Activated T-helper 17 cell treated with anti-CD3 and anti-CD28 coated beads, Interleukin-2, amount 50 U/mL, for 72 hours (primary cell): ENCODE data around the gene CDK5R1. TPM values are rescaled to one million over a fixed set of nuclear protein-coding genes. Genes with fewer than 3 reads are reported as not detected.

Experiments
- ATAC-seq: fragments of 150-1000 bp; cut with Tn5 transposase; replicated peaks from 2 replicates; pipeline ENCODE4 v1.10.0; 2021; ENCODE audit warnings: mild to moderate bottlenecking, moderate library complexity
- H3K27ac Mint-ChIP-seq: one replicate; pipeline ENCODE4 v1.8.0; 2022; ENCODE audit warnings: mixed read lengths
- H3K27me3 Mint-ChIP-seq: one replicate; pipeline ENCODE4 v1.8.0; 2022; ENCODE audit warnings: mixed read lengths
- H3K36me3 Mint-ChIP-seq: one replicate; pipeline ENCODE4 v1.8.0; 2022; ENCODE audit warnings: low read depth, mild to moderate bottlenecking, mixed read lengths
- H3K4me1 Mint-ChIP-seq: one replicate; pipeline ENCODE4 v1.8.0; 2022; ENCODE audit warnings: mixed read lengths
- H3K4me3 Mint-ChIP-seq: one replicate; pipeline ENCODE4 v1.8.0; 2022; ENCODE audit warnings: mild to moderate bottlenecking, mixed read lengths
- H3K9me3 Mint-ChIP-seq: one replicate; pipeline ENCODE4 v1.8.0; 2022; ENCODE audit warnings: mixed read lengths
- total RNA-seq, 2 donors: library from RNA; stranded (reverse); gene quantifications; one replicate each; pipeline ENCODE4 v1.2.3, GENCODE V29; 2022

CDK5R1 gene
- total RNA-seq, 2 donors from 2014 or later = 3.6 to 13.0 TPM

- Mint-ChIP-seq H3K9me3 (no peaks in the 10 kb centered on the region), H3K4me3 (no peak overlapping the region), H3K36me3 (peaks cover 59% of the 10 kb centered on the region), H3K27ac (no peak overlapping the region), H3K4me1 (peaks cover 10% of the 10 kb centered on the region), H3K27me3 (no peaks in the 10 kb centered on the region)
- no peak for ATAC-seq
Measured at GRCh38 chr17:32484041-32484461, 2.7 kb upstream of the CDK5R1 start.

- Mint-ChIP-seq H3K27me3 (no peaks in the 10 kb centered on the region), H3K36me3 (peaks cover 59% of the 10 kb centered on the region), H3K9me3 (no peaks in the 10 kb centered on the region), H3K27ac (no peak overlapping the region), H3K4me1 (peaks cover 10% of the 10 kb centered on the region), H3K4me3 (no peak overlapping the region)
- ATAC-seq = no peak
Measured at GRCh38 chr17:32484628-32485027, 2.2 kb upstream of the CDK5R1 start.

GRCh38 chr17:32485261-32486110, 1.3 kb upstream of the CDK5R1 start:
- Mint-ChIP-seq H3K27ac (peak overlapping the region; percentile 67), H3K4me3 (peak overlapping the region; percentile 77), H3K27me3 (no peaks in the 10 kb centered on the region), H3K4me1 (peaks cover 10% of the 10 kb centered on the region), H3K9me3 (no peaks in the 10 kb centered on the region), H3K36me3 (peaks cover 59% of the 10 kb centered on the region)
- ATAC-seq = no peak

- no peaks in the 10 kb centered on the region for H3K27me3 Mint-ChIP-seq
- peak overlapping the region; percentile 67 for H3K27ac Mint-ChIP-seq
- H3K4me3 Mint-ChIP-seq = peak overlapping the region; percentile 77
- peaks cover 10% of the 10 kb centered on the region for H3K4me1 Mint-ChIP-seq
- no peaks in the 10 kb centered on the region for H3K9me3 Mint-ChIP-seq
- H3K36me3 Mint-ChIP-seq = peaks cover 59% of the 10 kb centered on the region
- ATAC-seq = peak; percentile 71
Measured at GRCh38 chr17:32486111-32486700, 587 bp upstream of the CDK5R1 start.

GRCh38 chr17:32487473-32488176, 832 bp downstream of the CDK5R1 start:
- no peaks in the 10 kb centered on the region for H3K27me3 Mint-ChIP-seq
- peak overlapping the region; percentile 94 for H3K4me3 Mint-ChIP-seq
- H3K27ac Mint-ChIP-seq = peak overlapping the region; percentile 82
- no peaks in the 10 kb centered on the region for H3K9me3 Mint-ChIP-seq
- peaks cover 14% of the 10 kb centered on the region for H3K4me1 Mint-ChIP-seq
- ATAC-seq = peak; percentile 53
- H3K36me3 Mint-ChIP-seq = peaks cover 46% of the 10 kb centered on the region

- no peak for ATAC-seq
- Mint-ChIP-seq H3K9me3 (no peaks in the 10 kb centered on the region), H3K4me1 (peaks cover 20% of the 10 kb centered on the region), H3K27ac (peak overlapping the region; percentile 82), H3K36me3 (peaks cover 45% of the 10 kb centered on the region), H3K27me3 (no peaks in the 10 kb centered on the region), H3K4me3 (peak overlapping the region; percentile 94)
Measured at GRCh38 chr17:32488177-32488542, 1.4 kb downstream of the CDK5R1 start.

GRCh38 chr17:32488604-32489180, 1.9 kb downstream of the CDK5R1 start:
- H3K27me3 Mint-ChIP-seq = no peaks in the 10 kb centered on the region
- peak overlapping the region; percentile 82 for H3K27ac Mint-ChIP-seq
- H3K36me3 Mint-ChIP-seq = peaks cover 39% of the 10 kb centered on the region
- H3K9me3 Mint-ChIP-seq = no peaks in the 10 kb centered on the region
- H3K4me3 Mint-ChIP-seq = peak overlapping the region; percentile 94
- ATAC-seq = no peak
- H3K4me1 Mint-ChIP-seq = peaks cover 20% of the 10 kb centered on the region

- peaks cover 39% of the 10 kb centered on the region for H3K36me3 Mint-ChIP-seq
- H3K27ac Mint-ChIP-seq = peak overlapping the region; percentile 82
Measured at GRCh38 chr17:32489320-32490100, 2.7 kb downstream of the CDK5R1 start.

GRCh38 chr17:32490101-32490482, 3.3 kb downstream of the CDK5R1 start:
- Mint-ChIP-seq H3K4me1 (peaks cover 20% of the 10 kb centered on the region), H3K4me3 (peak overlapping the region; percentile 94), H3K9me3 (no peaks in the 10 kb centered on the region), H3K27ac (no peak overlapping the region), H3K36me3 (peaks cover 39% of the 10 kb centered on the region), H3K27me3 (no peaks in the 10 kb centered on the region)
- no peak for ATAC-seq

More at GRCh38 chr17:32489320-32490100, 2.7 kb downstream of the CDK5R1 start:
- peaks cover 20% of the 10 kb centered on the region for H3K4me1 Mint-ChIP-seq
- no peaks in the 10 kb centered on the region for H3K9me3 Mint-ChIP-seq
- no peak for ATAC-seq
- peak overlapping the region; percentile 94 for H3K4me3 Mint-ChIP-seq
- no peaks in the 10 kb centered on the region for H3K27me3 Mint-ChIP-seq

- H3K36me3 Mint-ChIP-seq = peaks cover 39% of the 10 kb centered on the region
- H3K4me3 Mint-ChIP-seq = peak overlapping the region; percentile 94
- peaks cover 20% of the 10 kb centered on the region for H3K4me1 Mint-ChIP-seq
- H3K27ac Mint-ChIP-seq = peak overlapping the region; percentile 39
- ATAC-seq = peak; percentile 54
- H3K27me3 Mint-ChIP-seq = no peaks in the 10 kb centered on the region
- H3K9me3 Mint-ChIP-seq = no peaks in the 10 kb centered on the region
Measured at GRCh38 chr17:32491371-32492263, 4.8 kb downstream of the CDK5R1 start.

GRCh38 chr17:32492264-32492589, 5.4 kb downstream of the CDK5R1 start:
- Mint-ChIP-seq H3K4me3 (peak overlapping the region; percentile 94), H3K4me1 (peaks cover 20% of the 10 kb centered on the region), H3K27me3 (no peaks in the 10 kb centered on the region), H3K27ac (peak overlapping the region; percentile 39), H3K36me3 (peaks cover 39% of the 10 kb centered on the region), H3K9me3 (no peaks in the 10 kb centered on the region)
- no peak for ATAC-seq

GRCh38 chr17:32492648-32493289, 6.0 kb downstream of the CDK5R1 start:
- Mint-ChIP-seq H3K4me3 (peak overlapping the region; percentile 94), H3K4me1 (peaks cover 20% of the 10 kb centered on the region), H3K9me3 (no peaks in the 10 kb centered on the region), H3K27me3 (no peaks in the 10 kb centered on the region), H3K36me3 (peaks cover 35% of the 10 kb centered on the region), H3K27ac (peak overlapping the region; percentile 39)
- no peak for ATAC-seq

GRCh38 chr17:32493571-32493970, 6.8 kb downstream of the CDK5R1 start:
- no peak overlapping the region for H3K27ac Mint-ChIP-seq

More at GRCh38 chr17:32493571-32493970, 6.8 kb downstream of the CDK5R1 start:
- Mint-ChIP-seq H3K27me3 (no peaks in the 10 kb centered on the region), H3K4me1 (peaks cover 16% of the 10 kb centered on the region), H3K9me3 (no peaks in the 10 kb centered on the region), H3K36me3 (peaks cover 27% of the 10 kb centered on the region), H3K4me3 (no peak overlapping the region)
- ATAC-seq = no peak
